Measurements from ENCODE around the gene RNF224.

The RNF224 gene

DNA sequence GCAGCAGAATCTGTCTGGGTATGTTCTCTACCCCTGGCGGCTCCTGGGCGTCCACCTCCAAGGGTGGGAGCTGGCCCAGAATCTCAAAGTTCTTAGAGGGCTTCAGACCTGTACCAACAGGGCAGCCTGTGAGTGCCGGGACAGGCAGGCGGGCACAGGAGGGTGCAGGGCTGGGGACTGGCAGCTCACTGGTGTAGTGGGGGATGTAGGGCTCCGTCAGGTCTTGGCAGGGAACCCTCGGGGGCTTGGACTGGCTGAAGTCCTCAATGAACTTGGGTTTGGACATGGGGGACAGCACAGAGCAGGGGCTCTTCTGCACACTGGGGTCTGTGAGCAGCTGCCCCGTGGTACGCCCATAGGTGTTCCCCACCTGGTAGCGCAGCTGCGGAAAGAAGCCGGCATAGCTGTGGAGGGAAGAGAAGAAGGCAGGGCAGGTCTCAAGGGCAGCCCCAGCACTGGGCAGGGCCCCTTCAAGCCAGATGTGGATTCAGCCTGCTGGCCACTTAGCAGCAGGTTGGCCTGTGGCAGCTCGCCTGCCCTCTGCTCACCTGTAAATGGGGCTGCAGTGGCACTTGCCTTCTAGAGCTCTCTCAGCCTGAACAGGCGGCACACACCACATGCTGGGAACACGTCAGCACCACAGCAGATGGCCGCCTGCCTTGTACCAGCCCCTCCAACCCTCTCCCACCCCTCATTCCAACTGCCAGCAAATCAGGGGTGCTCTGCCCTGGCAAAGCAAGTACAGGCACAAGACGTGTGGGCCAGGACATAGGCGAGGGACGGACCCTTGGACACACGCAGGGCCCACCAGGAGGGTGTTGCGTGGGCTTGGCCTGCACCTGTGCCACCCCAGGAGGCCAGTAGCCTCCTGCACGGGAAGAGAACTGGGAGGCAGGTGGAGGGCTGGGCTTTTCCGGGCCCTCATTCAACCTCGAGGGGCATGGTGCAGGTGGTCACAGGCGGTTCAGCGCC, 18.4 kb downstream of the RNF224 start:
- Histone ChIP-seq H3K4me2 (no peak overlapping the region), H3K79me2 (ENCODE audit: insufficient read depth, low read depth) (peaks cover 17% of the 10 kb centered on the region), H3K4me3 (IDR thresholded peaks at IDR 0.05; ENCODE audit: insufficient read depth, low read depth, low read length) (no peak overlapping the region), H3K9ac (no peak overlapping the region), H3K27ac (no peak overlapping the region), H3K36me3 (ENCODE audit: insufficient read depth) (peaks cover 7% of the 10 kb centered on the region; the same call in 1 of the 2 replicates), H3K4me1 (ENCODE audit: low read depth, poor library complexity, severe bottlenecking) (peaks cover 8% of the 10 kb centered on the region), H2AFZ (ENCODE audit: low read depth) (no peak overlapping the region), H3K27me3 (ENCODE audit: insufficient read depth, low read depth) (no peaks in the 10 kb centered on the region), H4K20me1 (ENCODE audit: insufficient read depth) (peaks cover 12% of the 10 kb centered on the region; the same call in 1 of the 2 replicates)
- TF ChIP-seq, protein P1, sequence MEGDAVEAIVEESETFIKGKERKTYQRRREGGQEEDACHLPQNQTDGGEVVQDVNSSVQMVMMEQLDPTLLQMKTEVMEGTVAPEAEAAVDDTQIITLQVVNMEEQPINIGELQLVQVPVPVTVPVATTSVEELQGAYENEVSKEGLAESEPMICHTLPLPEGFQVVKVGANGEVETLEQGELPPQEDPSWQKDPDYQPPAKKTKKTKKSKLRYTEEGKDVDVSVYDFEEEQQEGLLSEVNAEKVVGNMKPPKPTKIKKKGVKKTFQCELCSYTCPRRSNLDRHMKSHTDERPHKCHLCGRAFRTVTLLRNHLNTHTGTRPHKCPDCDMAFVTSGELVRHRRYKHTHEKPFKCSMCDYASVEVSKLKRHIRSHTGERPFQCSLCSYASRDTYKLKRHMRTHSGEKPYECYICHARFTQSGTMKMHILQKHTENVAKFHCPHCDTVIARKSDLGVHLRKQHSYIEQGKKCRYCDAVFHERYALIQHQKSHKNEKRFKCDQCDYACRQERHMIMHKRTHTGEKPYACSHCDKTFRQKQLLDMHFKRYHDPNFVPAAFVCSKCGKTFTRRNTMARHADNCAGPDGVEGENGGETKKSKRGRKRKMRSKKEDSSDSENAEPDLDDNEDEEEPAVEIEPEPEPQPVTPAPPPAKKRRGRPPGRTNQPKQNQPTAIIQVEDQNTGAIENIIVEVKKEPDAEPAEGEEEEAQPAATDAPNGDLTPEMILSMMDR (conservative IDR thresholded peaks at IDR 0.05; ENCODE audit: low read depth, low read length), result no peak

DNA sequence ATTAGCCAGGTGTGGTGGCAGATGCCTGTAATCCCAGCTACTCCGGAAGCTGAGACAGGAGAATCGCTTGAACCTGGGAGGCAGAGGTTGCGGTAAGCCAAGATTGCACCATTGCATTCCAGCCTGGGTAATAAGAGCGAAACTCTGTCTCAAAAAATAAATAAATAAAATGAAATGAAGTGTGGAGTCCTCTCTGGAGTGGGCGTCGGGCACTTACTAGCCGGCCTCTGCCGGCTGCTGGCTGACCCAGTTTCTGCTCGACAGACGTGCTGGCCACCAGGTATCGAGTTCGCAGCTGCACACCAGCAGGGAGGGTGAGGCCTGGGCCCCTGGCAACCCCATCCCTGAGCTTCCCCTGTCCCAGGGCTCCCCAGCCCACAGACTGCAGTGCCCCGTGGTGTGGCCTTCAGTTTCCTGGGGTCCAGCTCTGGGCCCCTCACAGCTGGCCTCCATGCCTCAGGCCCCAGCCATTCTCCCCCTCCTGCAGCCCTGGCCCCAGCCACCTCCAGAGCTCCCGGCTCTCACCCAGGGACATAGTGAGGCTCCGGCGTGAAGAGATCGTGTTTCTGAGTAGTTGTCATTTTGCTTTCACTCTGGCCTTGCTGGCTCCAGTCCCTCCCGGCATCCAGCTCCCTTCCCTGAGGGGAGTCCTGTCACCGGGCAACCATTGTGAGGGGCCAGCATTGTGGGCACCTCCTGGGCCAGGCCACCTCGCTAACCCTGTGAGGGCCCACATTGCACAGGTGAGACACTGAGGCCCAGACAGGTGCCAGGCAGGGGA, 20.0 kb downstream of the RNF224 start:
- TF ChIP-seq, protein P1 (conservative IDR thresholded peaks at IDR 0.05; ENCODE audit: low read depth, low read length), result no peak
- Histone ChIP-seq H3K36me3 (ENCODE audit: insufficient read depth) (peaks cover 4% of the 10 kb centered on the region; the same call in 1 of the 2 replicates), H3K4me3 (IDR thresholded peaks at IDR 0.05; ENCODE audit: insufficient read depth, low read depth, low read length) (no peak overlapping the region), H3K79me2 (ENCODE audit: insufficient read depth, low read depth) (peaks cover 10% of the 10 kb centered on the region), H2AFZ (ENCODE audit: low read depth) (no peak overlapping the region), H3K4me2 (no peak overlapping the region), H4K20me1 (ENCODE audit: insufficient read depth) (peaks cover 7% of the 10 kb centered on the region; the same call in 1 of the 2 replicates), H3K4me1 (ENCODE audit: low read depth, poor library complexity, severe bottlenecking) (peaks cover 6% of the 10 kb centered on the region), H3K27ac (no peak overlapping the region), H3K27me3 (ENCODE audit: insufficient read depth, low read depth) (no peaks in the 10 kb centered on the region), H3K9ac (no peak overlapping the region)

DNA sequence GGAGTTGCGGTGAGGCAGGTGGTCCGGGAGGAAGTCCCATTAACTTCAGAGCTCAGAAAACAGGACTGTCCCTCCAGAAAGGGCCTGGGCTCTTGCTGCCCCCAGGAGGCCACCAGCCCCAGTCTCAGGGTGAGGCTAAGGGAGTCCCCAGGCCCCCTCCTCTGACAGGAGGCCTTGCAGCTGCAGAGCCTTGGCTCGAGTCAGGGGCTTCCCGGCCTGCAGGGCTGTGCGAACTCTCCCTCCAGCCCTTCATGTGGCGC, 20.5 kb downstream of the RNF224 start:
- H2AFZ ChIP-seq (ENCODE audit: low read depth), result no peak overlapping the region
- peaks cover 2% of the 10 kb centered on the region; the same call in 1 of the 2 replicates for H4K20me1 ChIP-seq (ENCODE audit: insufficient read depth)
- TF ChIP-seq, protein P1 (conservative IDR thresholded peaks at IDR 0.05; ENCODE audit: low read depth, low read length), result no peak
- H3K79me2 ChIP-seq (ENCODE audit: insufficient read depth, low read depth), result peaks cover 4% of the 10 kb centered on the region; the same call in 1 of the 2 replicates
- no peak overlapping the region for H3K9ac ChIP-seq
- H3K4me1 ChIP-seq (ENCODE audit: low read depth, poor library complexity, severe bottlenecking), result peaks cover 2% of the 10 kb centered on the region
- H3K36me3 ChIP-seq (ENCODE audit: insufficient read depth), result no peaks in the 10 kb centered on the region; the same call in 1 of the 2 replicates
- no peaks in the 10 kb centered on the region for H3K27me3 ChIP-seq (ENCODE audit: insufficient read depth, low read depth)
- H3K4me3 ChIP-seq (IDR thresholded peaks at IDR 0.05; ENCODE audit: insufficient read depth, low read depth, low read length), result no peak overlapping the region
- H3K27ac ChIP-seq, result no peak overlapping the region
- no peak overlapping the region for H3K4me2 ChIP-seq

DNA sequence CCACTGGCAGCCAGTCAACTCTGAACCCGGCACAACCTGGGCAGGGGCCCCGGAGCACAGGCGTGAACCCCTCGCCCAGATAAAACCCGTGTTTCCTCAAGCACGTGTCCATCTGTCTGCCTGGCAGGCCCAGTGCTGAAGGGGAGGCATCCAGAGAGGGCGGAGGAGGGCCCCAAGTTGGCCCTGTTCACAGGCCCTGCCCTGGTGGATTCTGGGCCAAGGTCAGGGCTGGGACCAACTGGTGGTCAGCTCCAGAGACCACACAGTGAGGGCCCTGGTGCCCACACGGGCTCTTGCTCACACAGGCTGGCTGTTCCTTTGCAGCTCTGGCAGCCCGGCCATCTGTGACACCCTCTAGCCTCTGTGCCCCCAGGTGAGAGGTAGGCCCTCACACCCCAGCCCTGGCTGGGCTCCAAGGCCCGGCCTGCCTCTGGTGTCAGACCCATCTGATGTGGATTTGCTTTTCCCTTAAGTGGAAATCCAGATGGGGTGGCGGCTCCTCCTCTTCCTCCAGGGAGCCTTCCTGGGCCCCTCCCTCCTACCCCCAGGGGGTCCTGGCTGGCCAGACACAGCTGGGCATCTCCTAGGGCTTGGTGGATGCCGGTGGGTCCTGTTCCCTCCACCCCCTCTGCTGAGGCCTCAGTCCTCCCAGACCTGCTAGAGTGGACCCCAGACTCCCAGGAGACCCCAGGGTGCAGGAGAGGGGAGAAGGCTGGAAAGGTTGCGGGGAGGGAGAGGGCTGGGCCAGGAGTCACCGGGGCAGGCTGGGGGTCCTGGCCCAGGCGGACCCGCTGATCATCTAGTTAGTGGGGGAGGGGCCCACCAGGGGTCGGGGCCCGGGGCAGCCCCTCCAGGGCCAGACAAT, 23.3 kb downstream of the RNF224 start:
- Histone ChIP-seq H3K27me3 (ENCODE audit: insufficient read depth, low read depth) (no peaks in the 10 kb centered on the region), H3K4me1 (ENCODE audit: low read depth, poor library complexity, severe bottlenecking) (peaks cover 8% of the 10 kb centered on the region), H3K4me3 (IDR thresholded peaks at IDR 0.05; ENCODE audit: insufficient read depth, low read depth, low read length) (no peak overlapping the region), H3K9ac (no peak overlapping the region), H3K27ac (no peak overlapping the region), H3K36me3 (ENCODE audit: insufficient read depth) (no peaks in the 10 kb centered on the region), H2AFZ (ENCODE audit: low read depth) (no peak overlapping the region), H3K4me2 (no peak overlapping the region), H4K20me1 (ENCODE audit: insufficient read depth) (no peaks in the 10 kb centered on the region), H3K79me2 (ENCODE audit: insufficient read depth, low read depth) (no peaks in the 10 kb centered on the region)
- TF ChIP-seq, protein P1 (conservative IDR thresholded peaks at IDR 0.05; ENCODE audit: low read depth, low read length), result no peak

Measured in KMS-11 (cell line).